HG02840 (cell line): ENCODE results near the gene SYT11.

Experiments used
- ATAC-seq: cut with Tn5 transposase; IDR thresholded peaks from one replicate; pipeline ENCODE4 v1.9.1; 2021; ENCODE audit warnings: mild to moderate bottlenecking, moderate library complexity, moderate number of reproducible peaks; ENCODE audit not compliant: unreplicated experiment, low FRiP score

The SYT11 gene

DNA sequence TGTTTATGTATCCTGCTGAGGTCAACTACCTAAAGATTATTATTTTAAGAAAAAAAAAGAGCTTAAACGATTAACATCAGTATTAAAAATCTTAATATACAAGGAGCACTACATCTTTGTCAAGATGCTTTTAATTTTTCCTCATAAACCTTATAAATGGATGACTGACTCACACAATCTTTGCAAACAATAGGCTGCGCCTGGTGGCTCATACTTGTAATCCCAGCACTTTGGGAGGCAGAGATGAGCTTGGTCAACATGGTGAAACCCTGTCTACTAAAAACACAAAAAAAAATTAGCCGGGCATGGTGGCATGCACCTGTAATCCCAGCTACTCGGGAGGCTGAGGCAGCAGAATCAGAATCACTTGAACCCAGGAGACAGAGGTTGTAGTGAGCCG lies 73.1 kb downstream of the SYT11 start:
- no peak for ATAC-seq

DNA sequence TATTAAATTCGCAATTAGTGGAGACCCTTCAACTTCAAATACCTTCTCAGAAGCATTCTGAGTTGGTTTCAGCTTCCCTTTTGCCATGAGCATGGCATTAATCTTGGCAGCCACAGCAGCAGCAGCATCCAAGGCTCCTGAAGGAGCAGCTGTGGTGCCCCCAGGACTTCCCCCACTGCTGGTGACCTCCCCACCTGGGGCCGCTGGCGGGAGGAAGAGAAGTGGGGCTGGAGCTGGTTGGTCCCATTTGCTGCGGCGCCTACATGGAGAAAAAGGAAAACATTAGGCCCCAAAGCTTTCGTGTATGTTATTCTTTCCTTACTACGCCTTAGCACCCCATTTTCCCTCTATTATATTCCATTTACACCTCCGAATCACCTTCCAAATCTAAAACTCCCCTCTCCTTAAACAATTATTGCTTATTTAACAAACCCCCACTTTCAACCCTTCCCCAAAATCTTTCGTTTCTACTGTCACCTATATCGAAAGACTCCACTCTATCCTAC lies 74.3 kb downstream of the SYT11 start:
- no peak for ATAC-seq

DNA sequence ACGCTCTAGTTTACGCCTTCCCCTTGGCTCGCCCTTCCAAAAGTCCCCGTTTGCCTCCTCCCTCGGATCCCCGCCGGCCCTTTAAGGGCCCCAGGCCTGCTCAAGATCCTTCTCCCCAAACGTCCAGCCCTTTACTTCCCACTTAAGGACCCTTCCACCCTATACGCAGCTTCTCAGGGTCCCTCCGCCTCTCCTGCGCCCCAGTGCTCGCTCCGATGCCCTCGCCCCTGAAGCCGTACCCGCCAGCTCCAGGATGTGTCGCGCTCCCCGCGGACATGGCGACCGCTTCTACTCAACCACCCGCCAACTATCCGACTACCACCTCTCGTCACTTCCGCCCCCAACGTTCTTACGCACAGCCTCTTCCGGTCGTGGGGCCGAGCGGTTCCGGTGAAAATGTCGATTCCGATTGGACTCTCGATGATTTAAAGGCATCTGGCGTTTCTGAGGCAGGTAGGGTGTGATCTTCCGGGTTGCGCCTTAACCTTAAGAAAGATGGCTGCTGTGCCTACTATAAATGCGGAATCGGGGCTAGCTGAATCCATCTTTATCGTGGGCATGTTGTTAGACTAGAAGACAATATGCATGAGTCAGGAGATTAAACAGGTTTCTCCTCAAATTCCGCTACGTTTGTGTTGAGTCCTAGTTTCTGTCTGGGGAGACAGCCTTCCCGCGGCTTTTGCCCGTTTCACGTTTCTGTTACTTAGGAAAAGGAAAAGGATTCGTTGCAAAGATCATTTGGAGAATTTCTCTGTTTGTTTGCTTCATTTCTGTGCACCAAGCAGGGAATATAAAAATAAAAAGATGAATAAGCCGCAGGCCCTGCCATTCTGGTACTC lies 74.9 kb downstream of the SYT11 start, which contains the start of gene KHDC4:
Gene KHDC4 (minus strand): TSS at position 317 of the 839 bp plus-strand sequence. CDS start 40 bp downstream, at position 277.
- peak; percentile 93 for ATAC-seq
